HG03108 (cell line): Measurements from ENCODE around the gene ZSCAN5C.
"Not testable (repeated sequence)": the region's sequence is repeated elsewhere in the genome, so short reads cannot be mapped to it uniquely, and the experiment has no call there.

Experiments
- ATAC-seq: cut with Tn5 transposase; IDR thresholded peaks from one replicate; pipeline ENCODE4 v1.9.1; 2021; ENCODE audit warnings: moderate library complexity; ENCODE audit not compliant: unreplicated experiment

The ZSCAN5C gene

DNA sequence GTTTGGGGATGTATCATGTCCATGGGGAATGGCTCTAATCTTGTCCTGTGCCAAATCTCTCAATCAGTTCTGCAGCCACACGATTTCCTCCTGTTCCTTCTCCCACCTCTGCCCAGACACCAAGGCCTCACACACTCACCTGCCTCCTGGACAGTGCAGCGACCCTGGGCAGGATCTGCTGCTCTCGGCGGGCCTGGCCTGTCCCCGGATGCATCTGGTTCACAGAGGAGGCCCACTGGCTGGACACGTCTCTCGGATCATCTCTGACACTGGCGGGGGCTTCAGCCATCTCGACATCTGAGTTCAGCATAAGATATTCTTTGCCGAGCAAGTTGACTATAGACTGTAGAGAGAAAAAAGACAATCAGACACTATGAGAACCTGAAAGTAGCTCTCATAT is 10.4 kb upstream of the ZSCAN5C start:
- no peak for ATAC-seq

DNA sequence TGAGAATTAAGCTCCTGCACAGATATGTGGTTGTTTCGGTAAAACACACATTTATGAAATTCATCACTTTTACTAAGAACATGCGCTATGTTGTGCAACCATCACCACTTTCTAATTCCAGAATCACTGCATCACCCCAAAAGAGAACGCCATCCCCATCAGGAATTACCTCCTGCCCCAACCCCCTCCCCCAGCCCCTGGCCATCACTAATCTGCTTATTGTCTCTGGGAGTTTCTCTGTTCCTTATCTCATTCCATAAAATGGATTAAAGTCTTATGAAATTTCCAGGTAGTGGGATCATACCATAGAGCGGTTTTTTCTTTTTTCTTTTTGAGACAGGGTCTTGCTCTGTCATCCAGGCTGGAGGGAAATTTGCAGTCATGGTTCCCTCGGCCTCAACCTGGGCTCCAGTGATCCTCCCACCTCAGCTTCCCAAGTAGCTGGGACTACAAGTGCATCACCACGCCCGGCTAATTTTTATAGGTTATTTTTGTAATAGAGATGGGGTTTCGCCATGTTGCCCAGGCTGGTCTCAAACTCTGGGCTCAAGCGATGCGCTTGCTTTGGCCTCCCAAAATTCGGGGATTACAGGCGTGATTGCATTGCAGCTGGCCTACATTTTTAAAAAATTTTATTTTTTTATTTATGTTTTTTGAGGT is 8.0 kb upstream of the ZSCAN5C start:
- ATAC-seq, result no peak

- ATAC-seq, result not testable (repeated sequence)
Observed at GRCh38 chr19:56197646-56198045, 4.4 kb upstream of the ZSCAN5C start, which contains the start of gene ZSCAN5B. ZSCAN5B (minus strand) TSS chr19:56197783; CDS start chr19:56193052, 4,731 bp downstream.

- no peak for ATAC-seq
Observed at GRCh38 chr19:56199687-56200086, 2.4 kb upstream of the ZSCAN5C start.

- not testable (repeated sequence) for ATAC-seq
Observed at GRCh38 chr19:56207581-56207980, 5.5 kb downstream of the ZSCAN5C start.

DNA sequence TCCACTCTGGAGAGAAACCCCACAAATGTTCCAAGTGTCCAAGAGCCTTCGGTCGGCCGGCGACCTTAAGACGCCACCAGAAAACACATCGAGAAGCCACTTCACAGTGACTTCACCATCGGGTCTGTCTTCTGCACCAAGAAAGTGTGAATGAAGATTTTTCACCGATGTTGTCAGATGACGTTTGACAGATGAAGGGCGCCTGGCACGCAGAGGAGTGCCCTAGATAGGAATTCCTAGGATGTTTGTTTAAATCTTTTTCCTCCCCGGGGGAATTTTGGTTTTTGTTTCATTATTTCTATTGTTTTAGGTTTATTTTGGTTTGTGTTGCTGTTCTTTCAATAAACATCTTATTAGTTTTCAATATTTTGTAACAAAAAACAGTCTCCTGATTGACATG is 7.0 kb downstream of the ZSCAN5C start:
- no peak for ATAC-seq

DNA sequence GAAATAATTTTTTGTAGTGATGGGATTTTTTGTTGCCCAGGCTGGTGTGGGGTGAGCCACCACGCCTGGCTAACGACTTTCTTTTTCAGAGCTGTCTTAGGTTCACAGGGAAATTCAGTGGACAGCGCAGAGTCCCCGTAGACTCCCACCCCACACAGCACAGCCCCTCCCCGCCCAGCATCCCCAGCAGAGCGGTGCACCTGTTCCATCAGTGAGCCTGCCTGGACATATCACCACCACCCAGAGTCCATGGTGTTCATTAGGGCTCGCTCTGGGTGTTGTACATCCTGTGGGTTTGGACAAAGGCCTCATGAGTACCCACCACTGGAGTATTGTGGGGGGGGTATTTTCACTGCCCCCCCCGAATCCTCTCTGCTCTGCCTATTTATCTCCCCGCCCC is 8.0 kb downstream of the ZSCAN5C start:
- ATAC-seq, result not testable (repeated sequence)

DNA sequence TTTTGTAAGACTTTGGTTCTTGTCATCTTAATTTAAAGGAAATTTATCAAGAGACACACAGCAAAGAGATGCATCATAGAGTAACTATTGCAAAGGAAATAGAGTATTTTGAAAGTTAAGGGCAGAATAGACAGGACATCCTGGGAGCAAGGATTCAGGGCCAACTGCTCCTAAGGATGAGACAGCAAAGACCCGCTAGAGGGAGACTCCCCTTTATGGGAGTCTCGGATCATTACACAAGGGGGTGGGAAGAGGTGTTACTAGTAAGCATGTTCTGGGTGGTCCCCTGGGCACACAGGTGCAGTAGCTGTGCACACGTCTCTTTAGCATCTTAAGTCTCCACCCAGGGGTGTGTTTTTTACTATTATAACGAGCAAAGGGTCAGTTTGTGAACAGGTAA is 9.6 kb downstream of the ZSCAN5C start:
- ATAC-seq, result no peak

GRCh38 chr19:56217039-56217949 is 15.2 kb downstream of the ZSCAN5C start:
- no peak for ATAC-seq

- ATAC-seq, result no peak
Observed at GRCh38 chr19:56218961-56219360, 16.9 kb downstream of the ZSCAN5C start.

GRCh38 chr19:56221442-56221841 is 19.4 kb downstream of the ZSCAN5C start:
- not testable (repeated sequence) for ATAC-seq

DNA sequence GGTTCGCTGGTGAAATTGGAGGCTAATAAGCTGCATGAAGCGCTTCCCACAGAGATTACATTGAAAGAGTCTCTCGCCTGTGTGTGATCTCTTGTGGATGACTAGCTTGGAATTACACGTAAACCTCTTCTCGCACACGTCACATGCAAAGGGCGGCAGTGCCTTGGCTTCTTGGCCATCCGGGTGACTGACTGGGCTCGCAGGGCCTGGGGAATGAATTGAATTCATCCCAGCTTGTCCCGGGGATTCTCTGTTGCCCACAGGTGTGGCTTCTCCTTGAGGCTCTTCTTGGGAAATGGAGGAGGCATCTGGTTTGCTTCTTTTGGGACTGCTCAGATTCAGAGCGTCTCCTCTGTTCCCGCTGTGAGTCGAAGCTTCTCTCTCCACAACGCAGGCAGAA is 19.8 kb downstream of the ZSCAN5C start:
- no peak for ATAC-seq

DNA sequence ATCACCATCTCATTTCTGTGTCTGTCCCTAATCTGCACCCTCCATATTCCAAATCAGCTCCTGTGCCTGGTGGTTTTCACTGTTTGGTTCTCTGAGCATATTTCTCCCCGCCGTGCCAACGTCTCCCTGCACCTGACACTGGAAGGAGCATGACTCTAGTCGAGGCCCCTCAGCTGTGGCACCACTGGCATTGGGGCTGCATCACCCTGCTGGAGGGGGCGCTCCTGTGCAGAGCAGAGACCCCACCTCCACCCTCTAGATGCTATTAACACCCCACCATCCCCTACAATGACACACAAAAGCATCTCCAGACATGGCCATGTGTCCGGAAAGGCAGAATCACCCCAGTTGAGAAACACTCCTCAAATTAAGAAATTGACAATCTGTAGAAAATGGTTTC is 20.8 kb downstream of the ZSCAN5C start:
- ATAC-seq, result no peak

DNA sequence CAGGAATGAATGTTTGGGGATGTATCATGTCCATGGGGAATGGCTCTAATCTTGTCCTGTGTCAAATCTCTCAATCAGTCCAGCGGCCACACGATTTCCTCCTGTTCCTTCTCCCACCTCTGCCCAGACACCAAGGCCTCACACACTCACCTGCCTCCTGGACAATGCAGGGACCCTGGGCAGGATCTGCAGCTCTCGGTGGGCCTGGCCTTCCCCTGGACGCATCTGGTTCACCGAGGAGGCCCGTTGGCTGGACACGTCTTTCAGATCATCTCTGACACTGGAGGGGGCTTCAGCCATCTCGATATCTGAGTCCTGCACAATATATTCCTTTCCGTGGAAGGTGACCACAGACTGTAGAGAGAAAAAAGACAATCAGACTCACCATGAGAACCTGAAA is 21.4 kb downstream of the ZSCAN5C start:
- no peak for ATAC-seq

GRCh38 chr19:56245121-56245740 is 43.2 kb downstream of the ZSCAN5C start:
- ATAC-seq, result no peak

DNA sequence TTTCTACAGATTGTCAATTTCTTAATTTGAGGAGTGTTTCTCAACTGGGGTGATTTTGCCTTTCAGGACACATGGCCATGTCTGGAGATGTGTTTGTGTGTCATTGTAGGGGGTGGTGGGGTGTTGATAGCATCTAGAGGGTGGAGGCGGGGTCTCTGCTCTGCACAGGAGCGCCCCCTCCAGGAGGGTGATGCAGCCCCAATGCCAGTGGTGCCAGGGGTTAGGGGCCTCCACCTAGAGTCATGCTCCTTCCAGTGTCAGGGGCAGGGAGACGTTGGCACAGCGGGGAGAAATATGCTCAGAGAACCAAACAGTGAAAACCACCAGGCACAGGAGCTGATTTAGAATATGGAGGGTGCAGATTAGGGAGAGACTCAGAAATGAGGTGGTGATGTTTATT is 43.7 kb downstream of the ZSCAN5C start:
- ATAC-seq, result not testable (repeated sequence)

GRCh38 chr19:56248736-56249338 is 46.8 kb downstream of the ZSCAN5C start:
- not testable (repeated sequence) for ATAC-seq

DNA sequence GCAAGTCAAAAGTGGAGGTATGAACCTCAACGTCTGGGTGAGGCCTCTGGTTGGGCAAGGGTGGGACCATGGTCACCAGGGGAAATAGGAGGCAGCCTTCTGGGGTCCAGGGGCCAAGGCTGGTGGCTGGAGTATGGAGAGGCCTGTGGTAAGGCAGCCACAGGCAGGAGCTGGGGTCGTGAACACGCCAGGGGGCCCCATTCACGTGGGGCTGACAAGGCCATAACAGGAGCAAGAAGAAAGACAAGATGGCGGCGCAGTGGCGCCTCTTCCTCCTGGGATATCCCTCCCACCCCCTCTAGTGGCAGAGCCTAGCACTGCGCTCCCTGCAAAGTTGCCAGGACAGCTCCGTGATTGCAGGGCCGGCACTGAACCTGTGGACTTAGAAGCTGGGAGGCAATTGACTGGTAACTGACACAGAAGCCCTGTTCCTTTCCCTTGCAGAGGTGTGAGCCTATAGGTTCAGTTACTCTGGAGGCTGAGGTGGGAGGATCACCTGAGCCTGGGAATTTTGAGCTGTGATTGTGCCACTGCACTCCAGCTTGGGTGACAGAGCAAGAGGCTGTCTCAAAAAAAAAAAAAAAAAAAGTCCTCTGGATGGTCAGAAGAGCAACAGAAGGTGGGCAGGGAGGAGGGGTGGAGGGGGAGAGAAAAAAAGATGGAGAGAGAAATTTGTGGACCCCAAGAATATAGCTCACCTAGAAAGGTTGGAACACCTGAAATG is 50.8 kb downstream of the ZSCAN5C start:
- ATAC-seq, result no peak

GRCh38 chr19:56253737-56254136 is 51.7 kb downstream of the ZSCAN5C start:
- no peak for ATAC-seq

DNA sequence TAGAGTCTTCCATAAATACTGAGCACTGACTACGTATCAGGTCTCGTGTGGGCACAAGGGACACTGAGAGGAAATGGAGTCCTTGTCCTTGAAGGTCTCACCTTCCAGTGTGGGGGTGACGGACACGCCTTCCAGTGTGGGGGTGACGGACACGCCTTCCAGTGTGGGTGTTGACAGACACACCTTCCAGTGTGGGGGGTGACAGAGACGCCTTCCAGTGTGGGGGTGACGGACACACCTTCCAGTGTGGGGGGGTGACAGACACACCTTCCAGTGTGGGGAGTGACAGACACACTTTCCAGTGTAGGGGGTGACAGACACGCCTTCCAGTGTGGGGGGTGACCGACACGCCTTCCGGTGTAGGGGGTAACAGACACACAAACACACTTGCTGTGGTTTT is 56.2 kb downstream of the ZSCAN5C start:
- no peak for ATAC-seq
